HL-60 (cell line): ENCODE measurements around the gene SAFB2.

ENCODE experiments used
- DNase-seq, 2 experiments: peaks; one replicate each; pipeline ENCODE4 v3.0.0-alpha.2; 2010 to 2020; ENCODE audit warnings: low read depth in 1 of 2, low spot score in 1 of 2
- H3K27ac ChIP-seq: fragments of 250-450 bp; sonication (Bioruptor Pico); replicated peaks from 2 replicates; pipeline ENCODE4 v1.5.1; 2020; ENCODE audit warnings: mild to moderate bottlenecking, moderate library complexity
- H3K27me3 ChIP-seq: fragments of 250-450 bp; sonication (Bioruptor Pico); 2 replicates; pipeline ENCODE4 v1.5.1; 2021; ENCODE audit warnings: mild to moderate bottlenecking, moderate library complexity; ENCODE audit not compliant: insufficient read depth, poor library complexity, severe bottlenecking
- H3K4me3 ChIP-seq: replicated peaks from 2 replicates; pipeline ENCODE4 v1.5.1; 2011; ENCODE audit warnings: mild to moderate bottlenecking, control low read depth, low read length; ENCODE audit not compliant: insufficient read depth
- CTCF ChIP-seq: IDR thresholded peaks from one replicate; pipeline ENCODE4 v1.5.1; 2011; ENCODE audit warnings: low read length, control low read depth, inconsistent platforms; ENCODE audit not compliant: insufficient read depth
- GABPA ChIP-seq: IDR thresholded peaks from 2 replicates; pipeline ENCODE4 v1.6.1; 2012; ENCODE audit warnings: low read depth
- POLR2AphosphoS5 ChIP-seq: IDR thresholded peaks from 2 replicates; pipeline ENCODE4 v1.6.1; 2012; ENCODE audit warnings: low read depth
- REST ChIP-seq: IDR thresholded peaks from 2 replicates; pipeline ENCODE4 v1.6.1; 2012; ENCODE audit warnings: low read depth; ENCODE audit not compliant: insufficient replicate concordance
- SPI1 ChIP-seq: IDR thresholded peaks from 2 replicates; pipeline ENCODE4 v1.6.1; 2012; ENCODE audit warnings: low read depth, mild to moderate bottlenecking, borderline replicate concordance

SAFB2 gene

GRCh38 chr19:5667751-5668271, 45.2 kb upstream of the SAFB2 start:
- Histone ChIP-seq H3K27me3 (no peaks in the 10 kb centered on the region), H3K4me3 (no peak overlapping the region), H3K27ac (no peak overlapping the region)
- no peak for DNase-seq
- TF ChIP-seq SPI1 = no peak
- TF ChIP-seq REST = no peak
- no peak for TF ChIP-seq GABPA
- no peak; the same call in 1 of the 2 replicates for TF ChIP-seq POLR2AphosphoS5
- no peak for TF ChIP-seq CTCF

GRCh38 chr19:5666921-5667610, 44.5 kb upstream of the SAFB2 start:
- H3K27ac ChIP-seq = no peak overlapping the region
- H3K27me3 ChIP-seq = no peaks in the 10 kb centered on the region
- no peak for TF ChIP-seq GABPA
- TF ChIP-seq REST = no peak
- no peak for TF ChIP-seq CTCF
- no peak for TF ChIP-seq SPI1
- TF ChIP-seq POLR2AphosphoS5 = no peak; the same call in 1 of the 2 replicates
- no peak overlapping the region for H3K4me3 ChIP-seq
- DNase-seq = no peak

- Histone ChIP-seq H3K27me3 (no peaks in the 10 kb centered on the region), H3K4me3 (no peak overlapping the region), H3K27ac (no peak overlapping the region)
- no peak for DNase-seq
- no peak for TF ChIP-seq GABPA
- TF ChIP-seq CTCF = no peak
- TF ChIP-seq POLR2AphosphoS5 = no peak
- TF ChIP-seq REST = no peak
- TF ChIP-seq SPI1 = no peak
Measured at GRCh38 chr19:5665781-5666513, 43.4 kb upstream of the SAFB2 start.
